ENCODE data around the gene NUTF2.
A peak's percentile ranks its signal among the peaks of the same experiment; 100 is the strongest.

The NUTF2 gene

DNA sequence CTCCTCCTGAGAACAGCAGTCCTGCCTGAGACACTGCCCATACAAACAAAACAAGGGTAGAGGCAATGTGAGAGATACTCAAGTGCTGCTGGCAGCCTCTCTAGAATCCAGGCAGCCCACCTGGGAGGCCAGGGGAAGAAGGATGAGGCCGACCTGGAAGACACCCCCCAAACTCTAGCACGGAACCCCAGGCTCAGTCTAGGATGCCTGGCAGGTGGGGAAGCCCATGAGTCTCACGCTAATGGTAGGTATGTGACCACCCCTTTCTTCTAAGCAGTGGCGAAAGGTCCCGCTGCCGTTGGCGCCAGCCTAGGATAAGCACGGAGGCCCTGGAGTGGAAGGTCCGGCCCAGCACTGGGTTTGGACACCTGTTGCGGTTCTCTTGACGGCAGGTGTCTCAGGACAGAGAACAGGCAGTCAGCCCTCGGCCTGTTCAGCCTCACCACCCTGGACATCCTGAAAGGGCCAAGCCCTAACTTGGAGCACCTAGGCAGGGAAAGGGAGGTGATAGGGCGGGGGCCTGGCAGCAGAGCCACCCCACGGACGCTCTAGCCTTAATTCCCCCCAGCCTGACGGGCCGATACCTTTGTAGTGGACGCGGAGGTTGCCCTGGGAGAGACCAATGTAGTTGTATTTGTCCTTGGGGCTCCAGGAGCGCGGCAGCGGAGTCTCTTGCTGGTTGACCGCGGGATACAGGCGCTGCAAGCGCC is 40.9 kb upstream of the NUTF2 start:
- TF ChIP-seq, protein P1, sequence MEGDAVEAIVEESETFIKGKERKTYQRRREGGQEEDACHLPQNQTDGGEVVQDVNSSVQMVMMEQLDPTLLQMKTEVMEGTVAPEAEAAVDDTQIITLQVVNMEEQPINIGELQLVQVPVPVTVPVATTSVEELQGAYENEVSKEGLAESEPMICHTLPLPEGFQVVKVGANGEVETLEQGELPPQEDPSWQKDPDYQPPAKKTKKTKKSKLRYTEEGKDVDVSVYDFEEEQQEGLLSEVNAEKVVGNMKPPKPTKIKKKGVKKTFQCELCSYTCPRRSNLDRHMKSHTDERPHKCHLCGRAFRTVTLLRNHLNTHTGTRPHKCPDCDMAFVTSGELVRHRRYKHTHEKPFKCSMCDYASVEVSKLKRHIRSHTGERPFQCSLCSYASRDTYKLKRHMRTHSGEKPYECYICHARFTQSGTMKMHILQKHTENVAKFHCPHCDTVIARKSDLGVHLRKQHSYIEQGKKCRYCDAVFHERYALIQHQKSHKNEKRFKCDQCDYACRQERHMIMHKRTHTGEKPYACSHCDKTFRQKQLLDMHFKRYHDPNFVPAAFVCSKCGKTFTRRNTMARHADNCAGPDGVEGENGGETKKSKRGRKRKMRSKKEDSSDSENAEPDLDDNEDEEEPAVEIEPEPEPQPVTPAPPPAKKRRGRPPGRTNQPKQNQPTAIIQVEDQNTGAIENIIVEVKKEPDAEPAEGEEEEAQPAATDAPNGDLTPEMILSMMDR (conservative IDR thresholded peaks at IDR 0.05; ENCODE audit: low read depth) = no peak
- peak overlapping the region; percentile 77 for H3K27ac ChIP-seq

DNA sequence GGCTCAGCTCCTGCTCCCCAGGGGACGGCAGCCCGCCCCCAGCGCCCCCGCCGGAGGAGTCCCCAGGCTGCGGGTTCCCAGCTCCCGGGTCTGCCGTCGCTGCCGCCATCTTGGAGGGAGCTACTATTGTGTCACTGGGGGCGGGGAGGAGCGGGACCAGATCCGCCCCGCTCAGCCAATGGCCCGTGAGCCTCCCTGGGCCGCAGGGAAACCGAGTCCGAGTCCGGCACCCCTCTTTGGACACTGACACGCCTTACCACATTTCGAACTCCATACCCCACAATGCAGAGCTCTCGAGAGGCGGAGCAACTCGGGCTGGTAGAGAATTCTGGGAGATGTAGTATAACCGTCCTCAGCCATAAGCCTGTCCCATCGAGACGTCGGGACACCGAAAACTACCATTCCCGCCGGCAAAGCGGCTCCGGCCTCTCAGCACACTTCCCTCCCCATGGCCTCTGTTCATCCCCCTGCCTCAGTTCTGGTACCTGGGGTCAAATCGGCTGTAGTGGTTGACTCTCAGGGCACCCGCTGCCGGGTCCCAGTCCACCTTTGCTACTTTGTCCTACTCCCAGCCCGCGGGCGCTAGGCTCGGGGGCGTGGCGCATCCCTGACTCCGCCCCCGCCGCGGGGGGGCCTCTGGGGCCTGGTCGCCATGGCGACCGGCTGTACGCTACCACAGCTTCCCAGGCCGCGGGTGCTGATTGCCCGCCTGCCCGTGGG is 40.1 kb upstream of the NUTF2 start, which contains the start of the genes RANBP10 and TSNAXIP1:
Gene RANBP10, minus strand, starts transcription at position 133 of the 720 bp plus-strand sequence. Its CDS starts 24 bp downstream, at position 109.
Gene TSNAXIP1, plus strand, starts transcription at position 462 of the 720 bp plus-strand sequence. CDS start 261 bp downstream, outside the sequence.
- POLR2A ChIA-PET (ENCODE audit: low non-redundant PET) = interaction anchor here (0.9 to 1.4 kb wide), 3 partner anchors 9 to 87 kb away, joined by 3 to 17 read pairs (median 3); partner anchors contain the start of gene GFOD2
- H3K27ac ChIP-seq = peak within 1 kb of the TSS; percentile 77
- CTCF ChIA-PET = interaction anchor here (1.2 to 2.6 kb wide), 2 partner anchors 10 to 286 kb away, joined by 3 to 23 read pairs; no protein-coding TSS in a partner anchor
- DNase-seq (ENCODE audit: low spot score) = peak; percentile 97
- TF ChIP-seq, protein P1 (conservative IDR thresholded peaks at IDR 0.05; ENCODE audit: low read depth) = no peak

More for the DNA sequence above, 40.9 kb upstream of the NUTF2 start:
- POLR2A ChIA-PET (ENCODE audit: low non-redundant PET) = interaction anchor here (0.9 to 1.4 kb wide), 3 partner anchors 9 to 86 kb away, joined by 3 to 17 read pairs (median 3); partner anchors contain the start of gene GFOD2
- CTCF ChIA-PET = interaction anchor here (1.2 to 2.6 kb wide), 2 partner anchors 10 to 285 kb away, joined by 3 to 23 read pairs; no protein-coding TSS in a partner anchor
- DNase-seq (ENCODE audit: low spot score) = peak; percentile 13

DNA sequence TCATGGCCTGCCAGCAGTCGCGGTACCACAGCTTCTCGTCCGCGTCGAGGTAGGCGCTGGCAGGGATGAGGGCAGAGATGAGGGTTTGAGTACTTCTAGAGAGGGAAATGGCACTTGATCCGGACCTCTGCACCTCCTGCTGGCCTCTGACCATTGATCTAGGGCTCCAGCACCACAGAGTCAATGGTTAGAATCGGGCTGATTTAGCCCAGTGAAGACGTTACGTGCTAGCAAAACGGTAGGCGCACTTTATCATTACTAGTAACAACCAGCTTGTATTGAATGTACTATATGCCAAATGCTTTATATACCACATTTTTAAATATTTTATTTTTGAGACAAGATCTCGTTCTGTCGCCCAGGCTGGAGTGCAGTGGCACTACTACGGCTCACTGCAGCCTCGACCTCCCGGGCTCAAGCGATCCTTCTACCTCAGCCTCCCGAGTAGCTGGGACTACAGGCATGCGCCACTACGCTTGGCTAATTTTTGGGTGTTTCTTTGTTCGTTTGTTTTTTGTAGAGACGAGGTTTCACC is 39.5 kb upstream of the NUTF2 start:
- TF ChIP-seq, protein P1 (conservative IDR thresholded peaks at IDR 0.05; ENCODE audit: low read depth) = no peak
- CTCF ChIA-PET = interaction anchor here (0.7 to 2.6 kb wide), 3 partner anchors 9 to 287 kb away, joined by 3 to 23 read pairs (median 4); no protein-coding TSS in a partner anchor
- POLR2A ChIA-PET (ENCODE audit: low non-redundant PET) = interaction anchor here (0.9 to 1.4 kb wide), 2 partner anchors 11 to 88 kb away, joined by 3 to 17 read pairs; partner anchors contain the start of gene GFOD2
- H3K27ac ChIP-seq = peak overlapping the region; percentile 77
- DNase-seq (ENCODE audit: low spot score) = no peak

DNA sequence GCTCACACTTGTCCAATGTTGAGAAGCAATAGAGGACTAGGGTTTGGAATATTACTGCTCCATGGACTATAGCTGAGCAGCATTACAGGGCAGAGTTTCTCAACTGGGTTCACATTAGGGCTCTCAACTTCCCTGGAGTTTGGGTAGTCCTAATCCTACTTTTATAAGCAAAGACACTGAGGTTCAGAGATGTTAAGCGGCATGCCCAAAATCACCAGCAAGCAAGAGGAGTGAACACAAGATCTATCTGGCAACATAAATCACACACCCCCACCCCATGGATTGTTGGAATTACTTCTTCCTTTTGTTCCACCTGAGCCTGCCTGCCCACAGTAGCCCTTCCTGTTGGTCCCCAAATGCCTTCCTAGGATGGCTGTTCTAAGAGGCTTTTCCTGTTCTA is 34.8 kb upstream of the NUTF2 start:
- ChIA-PET CTCF (no interaction called here), POLR2A (ENCODE audit: low non-redundant PET) (no interaction called here)
- TF ChIP-seq, protein P1 (conservative IDR thresholded peaks at IDR 0.05; ENCODE audit: low read depth) = no peak
- H3K27ac ChIP-seq = no peak overlapping the region
- DNase-seq (ENCODE audit: low spot score) = no peak

DNA sequence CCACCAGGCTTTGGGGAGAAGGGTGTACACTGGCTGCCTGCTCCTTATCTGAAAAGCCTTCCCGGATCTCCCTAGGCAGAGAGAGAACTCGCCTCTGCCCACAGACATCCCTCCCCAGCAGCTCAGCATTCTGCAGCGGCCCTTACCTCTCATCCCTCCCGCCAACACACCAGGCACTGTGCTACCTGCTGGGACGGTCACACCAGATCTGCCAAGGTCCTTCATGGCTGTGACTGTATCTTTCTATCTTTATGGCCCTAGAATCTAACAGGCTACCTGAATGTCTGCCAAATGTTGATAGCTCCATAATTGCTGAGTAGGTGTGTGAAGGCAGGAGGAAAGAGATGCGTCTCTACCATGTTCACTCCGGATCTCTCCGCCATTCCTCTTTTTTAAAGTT is 32.2 kb upstream of the NUTF2 start:
- ChIA-PET CTCF (interaction anchor here (0.7 kb wide), 1 partner anchor 155 kb away, joined by 3 read pairs; no protein-coding TSS in a partner anchor), POLR2A (ENCODE audit: low non-redundant PET) (no interaction called here)
- TF ChIP-seq, protein P1 (conservative IDR thresholded peaks at IDR 0.05; ENCODE audit: low read depth) = no peak
- no peak for DNase-seq (ENCODE audit: low spot score)
- H3K27ac ChIP-seq = no peak overlapping the region

All from RWPE1 (cell line).